Femur (tissue), 1 donor: ENCODE measurements around the gene ENTHD1.

Experiments
- DNase-seq: peaks from one replicate; pipeline ENCODE4 v3.0.0-alpha.2; 2017

ENTHD1 gene

DNA sequence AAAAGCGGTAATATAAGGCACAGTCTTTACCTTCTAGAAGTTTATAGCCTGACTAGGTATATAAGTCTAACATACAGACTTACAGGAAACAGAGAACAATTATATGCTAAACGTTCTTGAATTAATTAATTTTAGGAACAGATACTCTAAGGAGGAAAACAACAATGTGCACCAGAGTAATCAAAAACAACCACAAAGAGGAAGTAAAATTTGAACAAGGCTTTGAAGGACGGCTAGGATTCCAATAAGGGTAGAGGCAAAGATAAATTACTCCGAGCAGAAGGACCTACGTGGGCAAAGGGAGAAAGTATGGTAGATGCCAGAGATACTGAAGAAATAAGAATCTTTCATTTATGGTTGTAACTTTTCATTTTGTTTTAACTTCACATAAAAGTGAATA, 54.4 kb downstream of the ENTHD1 start:
- no peak for DNase-seq

DNA sequence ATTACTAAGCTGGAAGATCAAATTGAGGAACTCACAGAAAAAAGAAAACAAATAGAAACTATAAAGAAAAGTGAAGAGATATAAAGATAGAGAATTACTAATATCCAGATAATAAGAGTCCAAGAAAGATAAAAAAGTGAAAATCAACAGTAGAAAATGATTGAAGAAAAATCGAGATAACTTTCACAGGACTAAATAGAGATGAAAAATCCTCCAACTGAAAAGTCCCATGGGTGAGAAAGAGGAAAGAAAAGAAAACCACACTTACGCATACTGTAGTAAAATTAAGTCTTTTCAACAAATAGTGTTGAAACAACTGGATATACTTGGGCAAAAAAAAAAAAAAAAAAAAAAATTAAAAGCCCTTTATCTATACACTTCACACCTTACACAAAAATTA, 60.0 kb downstream of the ENTHD1 start:
- no peak for DNase-seq

GRCh38 chr22:39833093-39833492, 60.5 kb downstream of the ENTHD1 start:
- no peak for DNase-seq

GRCh38 chr22:39832627-39833074, 60.9 kb downstream of the ENTHD1 start:
- no peak for DNase-seq

DNA sequence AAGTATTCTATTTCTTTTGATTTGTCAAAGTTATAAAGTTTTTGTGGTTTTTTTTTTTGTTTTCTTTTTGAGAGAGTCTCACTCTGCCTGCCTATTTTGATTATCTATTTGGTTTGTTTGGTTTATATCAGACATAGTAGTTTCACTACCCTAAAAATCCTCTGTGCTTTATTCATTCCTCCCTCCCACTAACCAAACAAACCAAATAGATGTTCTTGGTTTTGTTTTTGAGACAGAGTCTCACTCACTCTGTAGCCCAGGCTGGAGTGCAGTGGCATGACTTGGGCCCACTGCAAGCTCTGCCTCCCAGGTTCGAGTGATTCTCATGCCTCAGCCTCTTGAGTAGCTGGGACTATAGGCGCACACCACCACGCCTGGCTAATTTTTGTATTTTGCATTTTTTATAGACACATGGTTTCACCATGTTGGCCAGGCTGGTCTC, 67.9 kb downstream of the ENTHD1 start:
- no peak for DNase-seq

DNA sequence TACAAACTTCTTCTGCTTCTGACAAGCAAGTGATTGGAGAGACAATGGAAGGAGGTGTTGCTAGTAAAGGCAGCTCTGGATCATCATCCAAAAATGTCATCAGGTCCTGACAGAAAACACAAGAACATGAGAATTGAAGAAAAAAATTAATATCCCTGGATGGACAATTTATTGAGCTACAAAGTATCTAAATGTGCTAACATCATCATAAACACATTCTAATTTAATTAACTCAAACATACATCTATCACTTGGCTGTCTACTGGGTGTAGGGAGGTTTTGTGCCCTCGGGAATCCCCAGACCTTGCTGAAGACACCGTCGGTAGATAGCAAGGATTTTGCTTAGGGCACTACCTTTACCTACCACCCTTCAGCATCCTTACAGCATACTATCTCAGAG, 72.6 kb downstream of the ENTHD1 start:
- no peak for DNase-seq

- DNase-seq = no peak
Measured at GRCh38 chr22:39820256-39820655, 73.3 kb downstream of the ENTHD1 start.

DNA sequence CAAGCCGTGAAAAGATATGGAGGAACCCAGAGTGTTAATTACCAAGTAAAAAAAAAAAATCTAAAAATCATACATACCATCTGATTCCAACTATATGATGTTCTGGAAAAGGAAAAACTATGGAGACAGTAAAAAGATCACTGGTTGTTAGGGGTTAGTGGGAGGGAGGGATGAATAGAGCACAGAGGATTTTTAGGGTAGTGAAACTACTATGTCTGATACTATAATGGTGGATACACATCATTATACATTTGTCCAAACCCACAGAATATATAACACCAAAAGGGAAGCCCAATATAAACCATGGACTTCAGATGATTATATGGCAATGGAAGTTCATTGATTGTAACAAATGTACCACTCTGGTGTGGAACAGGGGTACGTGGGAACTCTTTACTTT, 74.1 kb downstream of the ENTHD1 start:
- DNase-seq = no peak

DNA sequence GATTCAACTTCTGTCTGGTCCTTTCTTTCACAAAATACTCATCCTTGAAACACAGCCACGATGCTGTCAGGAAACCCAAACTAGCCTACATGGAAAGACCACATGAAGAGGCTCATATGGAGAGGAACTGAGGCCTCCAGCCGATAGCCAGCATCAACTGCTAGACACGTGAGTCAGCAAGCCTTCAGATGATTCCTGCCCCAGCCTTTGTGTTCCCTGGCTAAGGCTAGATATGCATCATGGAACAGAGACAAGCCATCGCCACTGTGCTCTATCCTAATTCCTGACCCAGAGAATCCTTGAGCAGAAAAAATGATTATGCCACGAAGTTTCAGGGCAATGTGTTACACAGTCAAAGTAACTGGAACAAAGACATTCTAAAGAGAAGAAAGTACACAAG, 75.5 kb downstream of the ENTHD1 start:
- no peak for DNase-seq

DNA sequence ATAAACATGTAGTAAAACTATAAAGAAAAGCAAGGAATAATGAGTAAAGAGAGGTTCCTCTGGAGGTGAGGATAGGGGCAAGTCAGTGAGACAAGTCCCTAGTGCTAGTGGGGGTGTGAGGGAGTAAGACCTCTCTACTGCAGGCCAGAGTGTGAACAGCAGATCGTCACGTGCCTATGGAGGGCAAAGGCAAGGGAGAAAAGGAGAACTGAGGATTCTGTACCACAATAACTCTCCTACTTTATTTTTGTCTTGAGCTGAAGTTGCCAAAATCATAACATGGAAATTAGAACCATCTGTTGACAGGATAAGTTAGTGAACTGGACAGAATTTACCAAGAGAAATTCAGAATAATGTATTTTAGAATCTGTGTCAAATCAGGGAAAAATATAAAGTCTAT, 77.6 kb downstream of the ENTHD1 start:
- no peak for DNase-seq

DNA sequence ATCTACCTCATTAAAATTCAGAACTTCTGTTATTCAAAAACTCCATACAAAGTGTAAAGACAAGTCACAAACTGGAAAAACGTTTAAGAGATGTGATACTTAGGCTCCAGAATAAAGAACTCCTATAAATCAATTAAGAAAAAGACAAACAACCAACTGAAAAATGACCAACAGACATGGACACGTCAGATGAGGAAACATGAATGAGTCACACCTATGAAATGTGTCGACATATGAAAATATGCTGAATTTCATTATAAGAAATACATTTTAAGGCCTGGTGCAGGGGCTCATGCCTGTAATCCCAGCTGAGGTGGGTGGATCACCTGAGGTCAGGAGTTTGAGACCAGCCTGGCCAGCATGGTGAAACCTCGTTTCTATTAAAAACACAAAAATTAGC, 78.7 kb downstream of the ENTHD1 start:
- no peak for DNase-seq

- no peak for DNase-seq
Measured at GRCh38 chr22:39809772-39810557, 83.6 kb downstream of the ENTHD1 start.

DNA sequence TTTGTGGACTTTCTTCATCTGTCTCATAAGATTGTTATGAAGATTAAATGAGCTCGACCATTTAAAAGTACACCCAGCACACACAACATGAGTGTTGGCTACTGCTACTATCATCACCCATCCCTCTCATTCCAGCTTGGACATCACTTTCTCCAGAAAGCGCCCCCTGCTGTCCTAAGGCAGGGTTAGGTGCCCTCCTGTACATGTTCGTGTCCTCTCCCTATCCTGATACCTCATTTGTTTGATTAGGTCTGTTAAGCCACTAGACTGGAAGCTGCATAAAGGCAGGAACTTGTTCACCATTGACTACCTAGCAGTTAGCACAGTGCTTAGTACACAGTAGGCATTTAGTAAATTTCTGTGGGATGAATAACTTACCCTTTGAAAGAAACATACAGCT, 85.5 kb downstream of the ENTHD1 start:
- DNase-seq = no peak

DNA sequence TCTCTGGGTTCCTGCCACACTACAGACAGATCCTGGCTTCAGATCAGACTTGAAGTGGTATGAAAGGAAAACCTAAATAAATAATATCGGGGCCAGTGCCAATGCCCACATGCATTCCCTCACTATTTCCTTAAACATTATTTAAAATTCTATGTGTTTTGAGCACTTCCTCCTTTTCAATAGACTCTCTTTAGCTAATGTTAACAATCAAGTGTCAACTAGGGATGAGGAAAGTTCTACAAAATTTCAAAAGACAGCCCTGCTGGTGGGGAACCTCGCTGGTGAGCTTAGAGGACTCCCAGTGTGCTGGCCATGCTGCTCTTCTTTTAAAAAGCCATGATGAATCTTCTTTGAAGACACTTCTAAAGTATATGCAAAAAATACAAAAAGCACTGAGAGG, 87.5 kb downstream of the ENTHD1 start:
- DNase-seq = no peak

DNA sequence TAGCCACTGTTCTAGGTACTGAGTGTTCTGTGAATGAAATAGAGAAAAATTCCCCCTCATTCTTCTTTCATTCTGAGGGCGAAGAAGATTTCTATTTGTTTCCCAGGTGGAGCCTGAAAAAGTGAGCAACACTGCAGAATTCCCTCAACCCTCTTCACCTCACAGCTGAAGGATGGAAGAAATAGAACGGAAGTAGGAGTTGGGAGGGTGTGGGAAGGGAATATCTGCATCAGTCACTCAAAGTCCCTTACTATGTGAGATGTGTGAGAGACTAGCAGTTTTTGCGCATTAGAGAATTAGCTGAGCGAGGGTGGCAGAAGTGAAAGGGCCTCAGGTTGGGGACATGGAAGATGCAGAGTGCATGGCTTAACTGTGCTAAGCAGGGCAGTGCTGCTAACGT, 88.4 kb downstream of the ENTHD1 start:
- DNase-seq = no peak

DNA sequence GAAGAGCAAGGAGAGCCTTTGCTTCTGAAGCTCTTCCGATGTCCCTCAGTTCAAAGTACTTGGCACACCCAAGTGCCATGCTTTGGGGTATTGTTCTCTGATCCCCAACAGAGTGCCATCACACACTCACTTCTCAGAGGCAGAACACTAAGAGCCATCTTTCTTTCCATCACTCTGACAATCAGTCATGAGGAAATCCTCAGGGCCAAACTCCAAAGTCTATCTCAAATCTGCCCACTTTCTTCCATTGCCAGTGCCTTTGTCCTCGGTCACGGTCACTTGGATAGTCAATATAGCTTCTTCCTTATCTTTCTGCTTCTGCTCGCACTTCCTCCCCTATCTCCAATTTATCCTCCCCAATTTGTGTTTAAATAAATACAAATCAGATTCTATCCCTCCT, 90.9 kb downstream of the ENTHD1 start:
- no peak for DNase-seq

DNA sequence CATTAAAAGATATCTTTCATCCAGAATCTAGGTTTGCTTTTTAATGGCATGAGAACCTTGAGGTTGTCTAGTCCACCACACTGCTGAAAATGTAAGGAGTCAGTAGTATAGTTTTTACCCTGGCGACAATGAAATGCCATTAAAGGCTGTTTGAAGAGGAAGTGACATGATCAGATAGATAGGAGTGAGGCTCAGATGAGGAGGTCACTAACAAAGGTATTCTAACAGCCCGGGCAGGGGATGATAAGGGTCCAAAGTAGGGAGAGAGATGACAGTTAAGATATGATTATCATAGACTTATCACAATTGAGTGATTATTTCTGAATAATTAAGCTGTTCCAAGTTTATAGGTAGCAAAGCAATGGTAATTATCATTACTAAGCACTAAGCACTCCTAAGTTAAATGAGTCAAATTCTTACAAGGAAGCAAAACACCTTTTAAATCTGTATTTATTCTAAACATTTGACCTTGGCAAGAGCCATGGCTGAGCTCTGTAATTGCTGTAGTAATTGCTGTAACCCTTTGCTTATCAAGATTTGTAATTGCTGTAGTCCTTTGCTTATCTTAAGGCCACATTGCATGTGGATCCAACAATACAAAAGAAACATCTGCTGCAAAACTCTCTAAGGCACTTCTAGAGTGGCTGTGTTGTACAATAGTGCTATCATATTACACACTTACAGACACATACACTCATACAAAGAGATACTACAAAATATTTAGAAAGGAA, 92.6 kb downstream of the ENTHD1 start:
- no peak for DNase-seq

GRCh38 chr22:39797528-39798147, 95.9 kb downstream of the ENTHD1 start:
- DNase-seq = no peak

DNA sequence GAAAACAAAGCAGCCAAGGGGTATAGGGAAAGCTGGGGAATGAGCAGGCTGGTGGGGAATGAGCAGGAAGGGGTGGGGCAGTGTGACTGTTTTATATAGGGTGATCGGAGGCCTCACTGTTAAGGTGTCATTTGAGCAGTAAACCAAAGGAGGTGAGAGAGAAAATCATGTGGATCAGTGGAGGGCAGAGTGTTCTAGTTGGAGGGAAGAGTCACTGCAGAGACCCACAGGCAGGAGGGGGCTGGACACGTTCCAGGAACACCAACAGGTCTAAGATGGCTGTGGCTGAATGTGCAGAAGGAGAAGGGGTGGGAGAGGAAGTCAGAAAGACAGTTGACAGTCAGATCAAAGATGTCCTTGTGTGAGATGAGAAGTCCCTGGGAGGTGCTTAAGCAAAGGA, 103.8 kb downstream of the ENTHD1 start:
- DNase-seq = no peak

DNA sequence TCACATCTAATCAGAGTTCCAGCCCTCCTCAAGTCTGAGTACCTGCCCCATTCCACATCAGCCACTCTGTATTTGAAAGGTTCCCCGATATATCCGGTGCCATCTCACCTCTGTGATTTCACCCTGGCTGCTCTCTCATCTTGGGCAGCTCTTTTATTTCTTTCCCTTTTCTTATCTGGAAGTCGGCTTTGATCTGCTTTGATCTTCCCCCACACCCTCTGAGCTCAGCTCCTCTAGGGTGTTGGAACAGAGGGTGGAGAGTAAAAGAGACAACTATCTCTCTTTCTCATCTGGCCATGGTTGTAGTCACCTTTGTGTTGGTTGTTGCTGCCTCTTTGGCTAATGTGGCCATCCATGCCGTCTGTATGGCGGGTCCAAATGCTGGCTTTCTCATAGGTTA, 108.3 kb downstream of the ENTHD1 start:
- no peak for DNase-seq

GRCh38 chr22:39777716-39778454, 115.7 kb downstream of the ENTHD1 start:
- DNase-seq = no peak

DNA sequence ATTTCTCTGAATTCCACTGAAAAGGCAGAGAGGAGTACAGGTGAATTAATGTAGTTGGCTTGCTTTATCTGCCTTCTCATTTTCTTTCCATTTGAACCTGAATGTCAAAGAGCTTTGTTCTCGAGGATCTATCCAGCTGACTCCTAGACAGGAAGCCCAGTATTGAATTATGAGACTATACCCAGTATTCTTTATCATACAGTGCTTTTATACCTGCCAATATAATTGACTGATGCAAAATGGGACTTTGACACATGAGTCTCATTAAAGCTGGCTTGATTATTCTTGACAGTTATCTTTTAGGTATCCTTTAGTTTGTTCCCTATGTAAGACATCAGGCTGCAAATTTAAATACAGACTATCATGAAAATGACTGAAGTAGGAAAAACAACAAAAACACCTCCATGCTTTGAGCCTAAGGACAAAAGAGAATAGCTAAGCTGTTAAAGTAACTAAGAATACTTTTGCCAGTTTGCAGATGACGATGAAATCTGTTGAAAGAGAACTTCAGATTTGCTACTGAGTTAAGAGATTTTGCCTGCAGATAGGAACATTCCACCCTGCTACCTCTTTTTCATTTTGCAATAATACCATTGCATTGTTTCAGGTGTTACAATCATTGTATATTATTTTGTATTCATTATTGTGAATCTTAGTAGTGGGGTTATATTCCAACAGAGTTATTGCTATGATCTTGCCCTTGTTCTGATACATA, 117.1 kb downstream of the ENTHD1 start:
- DNase-seq = no peak
